GM12872 (cell line): ENCODE data around the gene CMTR1.

Source experiments
- CTCF ChIP-seq: IDR thresholded peaks from 3 replicates; pipeline ENCODE4 v1.5.1; 2011; ENCODE audit warnings: low read depth, mild to moderate bottlenecking, low read length, moderate library complexity; ENCODE audit not compliant: insufficient read depth

Gene CMTR1

GRCh38 chr6:37473364-37474095 lies 40.5 kb downstream of the CMTR1 start:
- TF ChIP-seq CTCF: no peak

- no peak for TF ChIP-seq CTCF
Observed at GRCh38 chr6:37474316-37474715, 41.3 kb downstream of the CMTR1 start.

GRCh38 chr6:37477191-37477590 lies 44.2 kb downstream of the CMTR1 start:
- TF ChIP-seq CTCF: no peak

GRCh38 chr6:37477656-37478435 lies 44.8 kb downstream of the CMTR1 start:
- no peak for TF ChIP-seq CTCF

GRCh38 chr6:37478827-37479226 lies 45.8 kb downstream of the CMTR1 start:
- no peak for TF ChIP-seq CTCF

GRCh38 chr6:37479266-37479854 lies 46.3 kb downstream of the CMTR1 start:
- no peak for TF ChIP-seq CTCF

GRCh38 chr6:37480118-37480736 lies 47.2 kb downstream of the CMTR1 start:
- TF ChIP-seq CTCF: no peak
